OCI-LY7 (cell line): Measurements from ENCODE around the gene CPA3.

Experiments
- EZH2phosphoT487 ChIP-seq: fragments of 200-600 bp; sonication (generic); IDR thresholded peaks from 2 replicates; pipeline ENCODE4 v1.6.1; 2018; ENCODE audit warnings: low read depth, borderline replicate concordance, mild to moderate bottlenecking, mixed run types, antibody characterized with exemption, low read length, moderate library complexity, mixed read lengths
- TF ChIP-seq, protein P1 (sequence below): fragments of 200-600 bp; sonication (generic); conservative IDR thresholded peaks from 2 replicates; pipeline ENCODE4 v1.5.1; 2014; ENCODE audit warnings: mild to moderate bottlenecking, antibody characterized with exemption, low read length, moderate library complexity, mixed read lengths

DNA sequence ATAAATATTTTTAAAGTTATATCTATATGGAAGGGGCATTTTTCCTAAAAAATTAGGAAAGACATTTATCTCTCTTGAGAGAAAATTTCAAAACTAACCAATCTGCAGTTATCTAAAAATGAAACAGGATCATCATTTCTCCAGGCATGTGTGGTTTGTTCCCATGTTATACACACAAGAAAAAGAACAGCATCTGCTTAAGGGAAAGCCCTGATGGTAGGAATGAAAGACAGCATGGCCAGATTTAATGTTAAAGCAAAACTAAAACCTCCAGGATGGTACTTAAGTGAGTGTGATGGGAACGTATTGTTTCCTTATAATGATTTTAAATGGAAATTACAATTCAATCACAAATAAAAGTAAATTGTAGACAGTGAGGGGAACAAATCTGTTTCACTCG, 80.0 kb downstream of the CPA3 start:
- TF ChIP-seq, protein P1, sequence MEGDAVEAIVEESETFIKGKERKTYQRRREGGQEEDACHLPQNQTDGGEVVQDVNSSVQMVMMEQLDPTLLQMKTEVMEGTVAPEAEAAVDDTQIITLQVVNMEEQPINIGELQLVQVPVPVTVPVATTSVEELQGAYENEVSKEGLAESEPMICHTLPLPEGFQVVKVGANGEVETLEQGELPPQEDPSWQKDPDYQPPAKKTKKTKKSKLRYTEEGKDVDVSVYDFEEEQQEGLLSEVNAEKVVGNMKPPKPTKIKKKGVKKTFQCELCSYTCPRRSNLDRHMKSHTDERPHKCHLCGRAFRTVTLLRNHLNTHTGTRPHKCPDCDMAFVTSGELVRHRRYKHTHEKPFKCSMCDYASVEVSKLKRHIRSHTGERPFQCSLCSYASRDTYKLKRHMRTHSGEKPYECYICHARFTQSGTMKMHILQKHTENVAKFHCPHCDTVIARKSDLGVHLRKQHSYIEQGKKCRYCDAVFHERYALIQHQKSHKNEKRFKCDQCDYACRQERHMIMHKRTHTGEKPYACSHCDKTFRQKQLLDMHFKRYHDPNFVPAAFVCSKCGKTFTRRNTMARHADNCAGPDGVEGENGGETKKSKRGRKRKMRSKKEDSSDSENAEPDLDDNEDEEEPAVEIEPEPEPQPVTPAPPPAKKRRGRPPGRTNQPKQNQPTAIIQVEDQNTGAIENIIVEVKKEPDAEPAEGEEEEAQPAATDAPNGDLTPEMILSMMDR = no peak
- no peak for TF ChIP-seq EZH2phosphoT487
